HG02943 (cell line): ENCODE results near the gene LY86.
"Not testable (repeated sequence)": the region's sequence is repeated elsewhere in the genome, so short reads cannot be mapped to it uniquely, and the experiment has no call there.

Experiments used
- ATAC-seq: cut with Tn5 transposase; IDR thresholded peaks from one replicate; pipeline ENCODE4 v1.9.1; 2021; ENCODE audit warnings: mild to moderate bottlenecking, low read depth, moderate library complexity; ENCODE audit not compliant: unreplicated experiment

Gene LY86

DNA sequence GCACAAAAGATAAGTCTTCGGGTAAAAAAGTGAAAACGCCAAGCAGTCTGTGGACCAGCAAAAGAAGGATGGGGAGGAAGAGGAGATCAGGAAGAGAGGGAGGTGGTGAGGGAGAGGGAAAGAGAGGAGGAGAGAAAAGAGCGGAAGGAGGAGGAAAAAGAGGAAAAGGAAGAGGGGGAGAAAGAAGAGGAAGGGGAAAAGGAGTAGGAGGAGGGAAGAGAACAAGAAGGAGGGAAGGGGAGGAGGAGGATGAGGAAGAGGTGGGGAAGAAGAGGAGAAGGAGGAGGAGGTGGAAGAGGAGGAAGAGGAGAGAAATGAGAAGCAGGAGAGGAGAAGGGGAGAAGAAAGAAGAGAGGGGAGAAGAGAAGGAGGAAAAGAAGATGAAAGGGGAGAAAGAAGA lies 6.5 kb downstream of the LY86 start:
- no peak for ATAC-seq

GRCh38 chr6:6595952-6596351 lies 7.4 kb downstream of the LY86 start:
- no peak for ATAC-seq

- no peak for ATAC-seq
Measured at GRCh38 chr6:6596529-6597328, 8.2 kb downstream of the LY86 start.

GRCh38 chr6:6597682-6598081 lies 9.2 kb downstream of the LY86 start:
- no peak for ATAC-seq

- no peak for ATAC-seq
Measured at GRCh38 chr6:6599468-6599873, 11.0 kb downstream of the LY86 start.

DNA sequence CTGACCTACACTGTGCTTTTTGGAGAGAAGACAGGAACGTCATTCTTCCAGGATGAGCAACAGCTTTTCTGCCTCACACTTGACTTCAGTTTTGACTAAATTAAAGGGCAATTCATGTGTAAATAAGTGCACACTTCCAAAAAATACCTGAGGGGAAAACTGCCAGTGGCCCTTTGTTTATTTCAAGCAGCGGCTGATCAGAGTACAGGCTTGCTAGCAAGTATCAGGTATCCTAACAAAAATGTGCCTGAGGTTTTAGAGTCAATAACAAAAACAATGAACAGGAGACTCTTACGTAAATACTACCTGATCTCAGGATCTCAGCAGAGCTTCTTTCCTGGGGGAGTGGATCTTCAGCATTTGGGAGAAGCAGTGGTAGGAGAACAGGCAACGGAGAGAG lies 12.4 kb downstream of the LY86 start:
- ATAC-seq, result no peak

DNA sequence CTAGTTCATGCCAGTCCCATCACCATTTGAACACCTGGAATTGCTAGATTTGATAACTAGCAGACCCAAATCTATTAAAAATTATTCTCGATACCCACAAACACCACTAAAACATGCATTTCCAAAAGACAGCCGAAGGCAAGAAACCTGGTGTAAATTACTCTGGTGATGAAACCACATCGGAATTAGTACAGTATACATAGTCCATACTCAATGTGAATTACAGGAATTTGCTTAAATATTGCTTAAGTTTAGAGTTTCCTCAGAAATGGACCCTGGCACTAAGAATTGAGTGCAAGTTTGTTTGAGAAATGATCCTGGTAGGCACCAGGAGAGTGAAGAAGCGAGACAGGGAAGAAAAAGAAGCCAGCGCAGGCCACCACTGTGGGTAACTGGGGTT lies 13.7 kb downstream of the LY86 start:
- no peak for ATAC-seq

- ATAC-seq, result no peak
Measured at GRCh38 chr6:6603317-6603716, 14.8 kb downstream of the LY86 start.

DNA sequence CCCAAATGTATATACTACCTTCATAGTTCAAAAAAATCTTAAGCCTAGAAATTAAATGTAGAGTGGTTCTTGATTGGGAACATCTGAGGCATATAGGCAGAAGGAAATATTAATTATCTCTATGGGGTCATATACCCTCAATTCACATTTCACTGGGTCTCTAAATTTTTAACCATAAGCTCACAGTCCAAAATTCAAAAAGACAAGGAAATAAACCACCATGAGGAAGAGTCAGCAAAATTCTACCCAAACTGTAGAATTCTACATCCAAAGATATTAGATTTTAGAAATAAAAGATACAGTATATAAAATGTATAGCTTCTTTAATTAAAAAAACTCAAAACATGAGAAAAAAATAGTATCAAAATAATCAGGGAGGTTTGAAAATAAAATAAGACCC lies 15.5 kb downstream of the LY86 start:
- ATAC-seq, result no peak

DNA sequence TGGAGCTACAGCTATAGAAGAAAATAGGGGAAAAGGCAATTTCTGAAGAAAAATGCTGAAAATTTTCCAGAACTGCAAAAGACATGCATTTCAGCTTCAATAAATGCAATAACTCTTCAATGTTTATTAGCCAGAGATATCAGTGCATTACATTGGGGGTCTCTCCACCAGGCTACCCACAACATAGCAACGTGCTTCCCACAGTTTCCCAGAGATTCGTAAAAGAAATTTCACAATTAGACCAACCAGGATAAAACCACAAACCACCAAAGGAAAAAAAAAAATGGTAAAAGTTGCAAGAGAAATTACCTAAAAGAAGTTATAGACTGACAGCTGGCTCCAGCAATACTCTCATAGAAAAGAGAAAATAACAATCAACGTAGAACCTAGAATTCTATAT lies 16.0 kb downstream of the LY86 start:
- no peak for ATAC-seq

DNA sequence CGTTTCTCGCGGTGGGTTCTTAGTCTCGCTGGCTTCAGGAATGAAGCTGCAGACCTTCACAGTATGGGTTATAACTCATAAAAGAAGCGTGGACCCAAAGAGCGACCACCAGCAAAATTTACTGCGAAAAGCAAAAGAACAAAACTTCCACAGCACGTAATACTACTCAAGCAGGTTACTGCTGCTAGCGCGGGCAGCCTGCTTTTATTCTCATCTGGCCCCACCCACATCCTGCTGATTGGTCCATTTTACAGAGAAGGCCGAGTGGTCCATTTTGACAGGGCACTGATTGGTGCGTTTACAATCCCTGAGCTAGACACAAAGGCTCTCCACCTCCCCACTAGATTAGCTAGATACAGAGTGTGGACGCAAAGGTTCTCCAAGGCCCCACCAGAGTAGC lies 17.4 kb downstream of the LY86 start:
- no peak for ATAC-seq

DNA sequence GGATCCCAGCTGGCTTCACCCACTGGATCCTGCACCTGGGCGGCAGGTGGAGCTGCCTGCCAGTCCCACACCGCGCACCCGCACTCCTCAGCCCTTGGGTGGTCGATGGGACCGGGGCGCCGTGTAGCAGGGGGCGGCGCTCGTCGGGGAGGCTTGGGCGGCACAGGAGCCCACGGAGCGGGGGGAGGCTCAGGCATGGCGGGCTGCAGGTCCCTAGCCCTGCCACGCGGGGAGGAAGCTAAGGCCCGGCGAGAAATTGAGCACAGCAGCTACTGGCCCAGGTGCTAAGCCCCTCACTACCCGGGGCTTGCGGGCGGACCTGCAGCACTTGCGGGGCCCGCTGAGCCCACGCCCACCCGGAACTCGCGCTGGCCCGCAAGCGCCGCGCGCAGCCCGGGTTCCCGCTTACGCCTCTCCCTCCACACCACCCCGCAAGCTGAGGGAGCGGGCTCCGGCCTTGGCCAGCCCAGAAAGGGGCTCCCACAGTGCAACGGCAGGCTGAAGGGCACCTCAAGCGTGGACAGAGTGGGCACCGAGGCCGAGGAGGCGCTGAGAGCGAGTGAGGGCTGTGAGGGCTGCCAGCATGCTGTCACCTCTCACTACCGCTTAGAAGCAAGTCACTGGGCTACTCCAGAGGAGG lies 18.0 kb downstream of the LY86 start:
- ATAC-seq, result not testable (repeated sequence)

- ATAC-seq, result no peak
Measured at GRCh38 chr6:6609450-6609849, 20.9 kb downstream of the LY86 start.

- peak; percentile 95 for ATAC-seq
Measured at GRCh38 chr6:6610031-6610591, 21.6 kb downstream of the LY86 start.

DNA sequence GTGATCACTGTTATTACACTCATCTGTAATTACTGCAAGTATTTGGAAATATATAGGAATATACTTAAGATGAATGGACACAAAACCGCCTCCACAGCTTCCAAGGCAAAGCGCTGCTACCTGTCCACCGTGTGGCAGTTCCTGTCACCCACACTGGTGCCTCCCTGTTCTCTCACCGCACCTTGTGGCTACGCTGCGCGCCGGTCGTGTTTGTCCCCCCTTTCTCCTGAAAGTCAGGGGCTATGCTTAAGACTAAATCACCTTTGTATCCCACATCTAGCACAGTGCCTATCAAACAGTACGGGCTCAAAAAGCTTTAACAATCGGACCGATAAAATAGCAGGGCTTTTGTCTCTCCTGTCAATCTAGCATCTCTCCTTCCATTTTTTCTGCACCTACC lies 23.0 kb downstream of the LY86 start:
- no peak for ATAC-seq

DNA sequence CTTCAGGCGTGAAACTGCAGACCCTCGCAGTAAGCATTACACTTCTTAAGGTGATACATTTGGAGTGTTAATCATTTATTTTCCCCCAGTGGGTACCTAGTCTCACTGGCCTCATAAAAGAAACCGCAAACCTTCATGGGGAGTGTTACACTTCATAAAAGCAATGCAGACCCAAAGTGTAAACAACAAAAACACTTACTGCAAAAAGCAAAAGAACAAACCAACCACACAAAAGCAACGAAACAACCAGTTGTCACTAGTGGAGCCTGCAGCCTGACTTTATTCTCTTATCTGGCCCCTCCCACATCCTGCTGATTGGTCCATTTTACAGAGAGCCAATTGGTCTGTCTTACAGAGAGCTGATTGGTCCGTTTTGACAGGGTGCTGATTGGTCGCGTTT lies 23.8 kb downstream of the LY86 start:
- no peak for ATAC-seq

- not testable (repeated sequence) for ATAC-seq
Measured at GRCh38 chr6:6613103-6613718, 24.7 kb downstream of the LY86 start.

DNA sequence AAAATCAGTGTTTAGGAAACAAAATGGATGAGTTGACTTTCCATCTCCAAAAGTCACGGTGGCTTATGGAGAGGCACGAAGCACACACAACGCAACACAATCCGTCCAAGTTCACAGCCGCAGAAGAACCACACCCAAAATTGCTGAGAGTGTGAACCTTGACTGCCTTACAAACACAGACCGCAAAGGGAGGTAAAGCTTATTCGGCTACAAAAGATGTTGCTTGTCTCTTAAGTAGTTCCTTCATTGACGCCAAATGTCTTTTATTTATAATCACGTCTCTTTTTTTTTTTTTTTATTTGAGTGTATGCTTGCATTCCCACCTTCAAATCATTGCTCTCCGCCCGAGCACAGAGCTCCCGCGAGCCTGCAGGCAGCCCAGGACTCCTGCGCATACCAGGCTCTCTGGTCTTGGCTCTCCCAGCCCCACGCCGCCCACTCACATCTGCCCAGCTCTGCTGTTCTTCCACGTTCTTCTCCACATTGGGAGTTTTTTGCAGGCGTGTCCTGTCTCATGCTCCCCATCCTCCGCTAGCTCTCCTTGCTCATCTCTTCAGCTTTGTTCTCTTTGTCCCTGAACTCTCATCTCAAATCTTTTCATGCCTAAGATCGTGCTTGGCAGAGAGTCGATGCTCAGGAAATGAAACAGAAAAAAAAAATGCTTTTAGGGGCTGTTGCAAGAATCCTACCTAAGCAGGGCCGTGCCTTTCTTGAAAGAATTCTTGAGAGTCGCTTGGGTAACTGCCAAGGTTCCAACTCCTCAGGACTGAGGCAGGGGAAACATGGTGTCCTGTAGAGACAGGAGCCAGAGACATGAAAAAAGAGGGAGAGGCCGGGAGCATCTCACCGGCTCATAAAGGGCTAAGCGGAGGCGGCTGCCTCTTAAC lies 25.8 kb downstream of the LY86 start:
- ATAC-seq, result no peak

DNA sequence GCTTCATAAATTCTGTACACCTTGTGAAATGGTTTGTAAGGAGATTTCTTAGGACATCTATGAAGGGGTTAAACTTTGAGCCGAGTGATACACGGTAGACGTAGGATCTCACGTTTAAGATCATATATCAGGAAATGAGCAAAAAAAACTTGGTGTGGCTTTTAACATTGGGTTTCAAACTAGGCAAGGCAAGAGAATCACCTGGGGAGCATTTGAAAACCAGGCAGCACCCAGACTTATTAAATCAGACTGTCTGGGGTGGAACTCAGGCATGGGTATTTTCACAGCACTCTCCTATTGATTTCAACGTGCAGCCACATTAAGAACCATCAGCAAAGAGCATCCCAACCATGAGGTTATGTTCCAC lies 26.4 kb downstream of the LY86 start:
- ATAC-seq, result no peak

DNA sequence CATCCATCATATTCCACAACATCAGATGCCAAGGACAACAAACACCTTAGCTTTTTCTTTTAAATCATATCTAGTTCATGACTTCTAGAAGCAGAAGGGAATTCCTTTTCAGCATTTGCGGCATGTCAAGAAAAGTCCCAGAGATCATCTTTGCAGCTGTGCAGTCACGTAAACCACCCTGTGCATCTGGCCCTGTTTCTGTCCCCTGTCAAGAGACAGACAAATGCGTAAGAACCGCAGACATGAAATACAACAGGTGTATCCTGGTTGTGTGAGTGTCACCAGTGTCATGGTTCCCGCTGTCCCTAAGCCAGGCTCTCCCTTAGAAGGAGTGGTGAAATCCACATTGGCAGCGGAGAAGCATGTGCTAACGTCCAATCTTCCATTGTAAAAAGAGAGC lies 28.1 kb downstream of the LY86 start:
- no peak for ATAC-seq
